Endothelial cell of umbilical vein (primary cell): ENCODE measurements around the gene BCAS3. TPM values are rescaled to one million over a fixed set of nuclear protein-coding genes. Genes with fewer than 3 reads are reported as not detected.

Source experiments
- BruUV-seq: library from RNA; stranded (reverse); fragments of 400-500 nt; replicated peaks from 2 replicates; lab custom pipeline; 2021; lab: Mats Ljungman, UMichigan
- CTCF ChIA-PET: fragments of 300-600, 350-600 bp; sonication (Branson Sonifier 250); formaldehyde crosslinking; loops from one replicate; lab custom pipeline; 2021; ENCODE audit warnings: antibody characterized with exemption, inconsistent platforms; lab: Charles Lee
- POLR2A ChIA-PET: fragments of 300-600, 350-600 bp; sonication (Branson Sonifier 250); formaldehyde crosslinking; loops from one replicate; lab custom pipeline; 2021; ENCODE audit warnings: antibody characterized with exemption, inconsistent platforms; lab: Charles Lee
- DNase-seq: peaks from one replicate; pipeline ENCODE4 v3.0.0-alpha.2; 2011; ENCODE audit warnings: low read depth, low spot score
- FAIRE-seq: peaks from 2 replicates; lab custom pipeline; 2011; peaks lifted over from hg19 to GRCh38; lab: Jason Lieb, UNC
- H2AFZ ChIP-seq: 2 replicates; pipeline ENCODE4 v1.6.0; 2012; ENCODE audit warnings: low read depth, low read length, control low read depth, inconsistent platforms
- H3K27ac ChIP-seq: 2 replicates; pipeline ENCODE4 v1.5.1; 2011; ENCODE audit warnings: low read depth, mild to moderate bottlenecking, control low read depth, low read length, moderate library complexity; ENCODE audit not compliant: insufficient read depth
- H3K27me3 ChIP-seq, 2 experiments: 2 replicates each; pipeline versions ENCODE4 v1.6.0 to v1.6.1; 2011; ENCODE audit warnings: low read length in 2 of 2, mixed read lengths in 1 of 2; ENCODE audit not compliant: control insufficient read depth in 2 of 2, insufficient read depth in 2 of 2
- H3K36me3 ChIP-seq, 2 experiments: 2 replicates in 1 of 2; 3 replicates in 1 of 2; pipeline ENCODE4 v1.5.1; 2011; ENCODE audit warnings: low read length in 2 of 2, mild to moderate bottlenecking in 1 of 2, moderate library complexity in 1 of 2; ENCODE audit not compliant: control insufficient read depth in 2 of 2, insufficient read depth in 2 of 2; ENCODE audit errors: extremely low read depth in 1 of 2
- H3K4me1 ChIP-seq: 3 replicates; pipeline ENCODE4 v1.5.1; 2011; ENCODE audit warnings: mild to moderate bottlenecking, low read length; ENCODE audit not compliant: control insufficient read depth, insufficient read depth; ENCODE audit errors: extremely low read depth
- H3K4me2 ChIP-seq: 2 replicates; pipeline ENCODE4 v1.6.1; 2011; ENCODE audit warnings: low read length, control low read depth, mixed read lengths; ENCODE audit not compliant: insufficient read depth
- H3K4me3 ChIP-seq, 3 experiments: fragments of 200-600 bp in 1 of 3; sonication (generic), shearing (Covaris generic) in 1 of 3; replicated peaks in 1 of 3; 2 replicates each; pipeline ENCODE4 v1.5.1; 2011 to 2016; ENCODE audit warnings: control low read depth in 3 of 3, low read length in 3 of 3, mild to moderate bottlenecking in 2 of 3, inconsistent platforms in 1 of 3, low read depth in 1 of 3, moderate library complexity in 1 of 3; ENCODE audit not compliant: insufficient read depth in 1 of 3
- H3K79me2 ChIP-seq: 2 replicates; pipeline ENCODE4 v1.6.0; 2012; ENCODE audit warnings: low read length, inconsistent platforms; ENCODE audit not compliant: control insufficient read depth, insufficient read depth
- H3K9ac ChIP-seq: replicated peaks from 2 replicates; pipeline ENCODE3; 2011; ENCODE audit warnings: low read length, control low read depth; ENCODE audit not compliant: insufficient read depth; ENCODE audit errors: extremely low read depth
- H3K9me1 ChIP-seq: replicated peaks from 3 replicates; pipeline ENCODE4 v1.6.0; 2011; ENCODE audit warnings: mild to moderate bottlenecking, low read length; ENCODE audit not compliant: control insufficient read depth, insufficient read depth; ENCODE audit errors: extremely low read depth
- H3K9me3 ChIP-seq: replicated peaks from 2 replicates; pipeline ENCODE4 v1.5.1; 2012; ENCODE audit warnings: low read length, inconsistent platforms; ENCODE audit not compliant: control insufficient read depth, insufficient read depth
- H4K20me1 ChIP-seq: replicated peaks from 2 replicates; pipeline ENCODE3; 2011; ENCODE audit warnings: mild to moderate bottlenecking, low read length; ENCODE audit not compliant: control insufficient read depth, insufficient read depth; ENCODE audit errors: extremely low read depth
- EZH2 ChIP-seq: IDR thresholded peaks from 2 replicates; pipeline ENCODE4 v1.6.1; 2012; ENCODE audit warnings: borderline replicate concordance, low read depth, mild to moderate bottlenecking, moderate library complexity, low read length, inconsistent platforms; ENCODE audit not compliant: severe bottlenecking
- FOS ChIP-seq: IDR thresholded peaks from 2 replicates; pipeline ENCODE4 v1.6.1; 2011; ENCODE audit warnings: mild to moderate bottlenecking, low read length, moderate library complexity, borderline replicate concordance; ENCODE audit not compliant: insufficient read depth
- GATA2 ChIP-seq: IDR thresholded peaks from 2 replicates; pipeline ENCODE4 v1.7.0; 2011; ENCODE audit warnings: low read depth, mild to moderate bottlenecking, moderate library complexity, mixed read lengths, low read length; ENCODE audit not compliant: insufficient read length, insufficient read depth
- JUN ChIP-seq: IDR thresholded peaks from 2 replicates; pipeline ENCODE4 v1.6.1; 2011; ENCODE audit warnings: borderline replicate concordance, low read depth; ENCODE audit not compliant: insufficient read length, insufficient read depth
- MYC ChIP-seq: IDR thresholded peaks from one replicate; pipeline ENCODE4 v1.6.1; 2011; ENCODE audit warnings: mild to moderate bottlenecking, low read depth, low read length
- POLR2A ChIP-seq: IDR thresholded peaks from 2 replicates; pipeline ENCODE4 v1.6.1; 2012; ENCODE audit warnings: low read depth, mild to moderate bottlenecking, control low read depth, low read length
- POLR2AphosphoS5 ChIP-seq: IDR thresholded peaks from 2 replicates; pipeline ENCODE4 v1.6.1; 2012; ENCODE audit warnings: low read depth, mild to moderate bottlenecking, control low read depth, low read length, moderate library complexity; ENCODE audit not compliant: insufficient read depth
- dilution Hi-C: fragments of 300-500 bp; cut with MboI; formaldehyde crosslinking; loops from one replicate; pipeline ENCODE4 v1.15.0; 2019; ENCODE audit warnings: low sequenced_read_pairs; ENCODE audit not compliant: extremely low pct_ligation_motif_present
- intact Hi-C: fragments of 100-400 bp; cut with micrococcal nuclease; formaldehyde crosslinking; loops from one replicate; pipeline ENCODE4 v1.10.0; 2022
- polyA plus RNA-seq, 4 experiments: library from polyadenylated mRNA; depleted of rRNA in 3 of 4; stranded (reverse) in 3 of 4; unstranded in 1 of 4; fragments of >200 nt; gene quantifications; 2 replicates each; pipeline versions ENCODE4 v1.2.1 to v1.2.3, GENCODE V29; 2011 to 2012; ENCODE audit warnings: missing spikeins in 1 of 4
- small RNA-seq: library from RNA; depleted of rRNA; stranded (forward); fragments of <200 nt; gene quantifications from one replicate; pipeline ENCODE3, GENCODE V24; 2012; ENCODE audit warnings: low replicate concordance, low read depth; ENCODE audit not compliant: insufficient read depth, insufficient read length
- total RNA-seq: library from RNA; stranded (reverse); gene quantifications from 2 replicates; pipeline ENCODE4 v1.2.3, GENCODE V29; 2021
- TF ChIP-seq, protein P1 (sequence below): IDR thresholded peaks from 2 replicates; pipeline ENCODE4 v1.6.1; 2011; ENCODE audit not compliant: insufficient read depth, insufficient read length
- TF ChIP-seq, protein P2 (sequence below), 2 donors: IDR thresholded peaks; 1 replicate in 1 of 2; 2 replicates in 1 of 2; pipeline ENCODE4 v1.5.1; 2011; ENCODE audit warnings: low read length in 2 of 2, mild to moderate bottlenecking in 2 of 2, moderate library complexity in 2 of 2, control low read depth in 1 of 2, inconsistent platforms in 1 of 2, low read depth in 1 of 2; ENCODE audit not compliant: insufficient read depth in 1 of 2; ENCODE audit errors: extremely low read depth in 1 of 2

Gene BCAS3
- total and polyA plus RNA-seq, 2 donors (not counting 3 experiments of a cell fraction or from before 2014, with no cell fraction given), result 8.2 to 16.0 TPM

DNA sequence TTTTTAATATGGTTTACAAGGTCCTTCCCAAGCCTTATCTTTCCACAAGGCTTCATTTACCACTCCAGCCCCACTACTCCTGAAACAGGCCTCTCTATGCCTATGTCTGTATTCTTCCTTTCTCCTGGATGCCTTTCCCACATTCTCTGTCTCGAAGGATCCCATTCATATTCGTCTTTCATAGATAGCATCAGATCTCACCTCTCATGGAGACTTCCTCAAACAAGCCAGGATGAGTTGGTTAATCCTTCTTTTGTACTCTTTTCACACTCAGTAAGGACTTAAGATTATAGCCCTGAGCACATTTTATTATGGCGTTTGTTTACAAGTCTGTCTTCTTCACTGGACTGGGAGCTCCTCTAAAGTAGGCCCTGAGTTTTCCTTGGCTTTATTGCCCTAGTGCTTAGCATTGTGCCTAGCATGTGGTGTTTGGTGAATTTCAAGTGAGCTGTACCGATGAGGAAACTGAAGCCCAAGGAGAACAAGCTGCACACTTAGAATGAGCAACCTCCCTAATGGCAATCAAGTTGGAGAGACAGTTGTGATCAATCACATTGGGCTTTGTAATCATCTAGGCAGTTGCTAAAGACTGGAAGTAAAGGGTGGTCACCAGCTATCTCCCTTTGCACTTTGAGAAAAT lies 764.6 kb downstream of the BCAS3 start:
- no peak overlapping the region for H3K4me3 ChIP-seq
- TF ChIP-seq JUN, result no peak
- no peak for TF ChIP-seq MYC
- TF ChIP-seq, protein P1, sequence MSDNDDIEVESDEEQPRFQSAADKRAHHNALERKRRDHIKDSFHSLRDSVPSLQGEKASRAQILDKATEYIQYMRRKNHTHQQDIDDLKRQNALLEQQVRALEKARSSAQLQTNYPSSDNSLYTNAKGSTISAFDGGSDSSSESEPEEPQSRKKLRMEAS, result no peak
- no peak for TF ChIP-seq EZH2
- TF ChIP-seq POLR2AphosphoS5, result no peak
- no peak for TF ChIP-seq FOS
- TF ChIP-seq POLR2A, result no peak
- TF ChIP-seq, protein P2, sequence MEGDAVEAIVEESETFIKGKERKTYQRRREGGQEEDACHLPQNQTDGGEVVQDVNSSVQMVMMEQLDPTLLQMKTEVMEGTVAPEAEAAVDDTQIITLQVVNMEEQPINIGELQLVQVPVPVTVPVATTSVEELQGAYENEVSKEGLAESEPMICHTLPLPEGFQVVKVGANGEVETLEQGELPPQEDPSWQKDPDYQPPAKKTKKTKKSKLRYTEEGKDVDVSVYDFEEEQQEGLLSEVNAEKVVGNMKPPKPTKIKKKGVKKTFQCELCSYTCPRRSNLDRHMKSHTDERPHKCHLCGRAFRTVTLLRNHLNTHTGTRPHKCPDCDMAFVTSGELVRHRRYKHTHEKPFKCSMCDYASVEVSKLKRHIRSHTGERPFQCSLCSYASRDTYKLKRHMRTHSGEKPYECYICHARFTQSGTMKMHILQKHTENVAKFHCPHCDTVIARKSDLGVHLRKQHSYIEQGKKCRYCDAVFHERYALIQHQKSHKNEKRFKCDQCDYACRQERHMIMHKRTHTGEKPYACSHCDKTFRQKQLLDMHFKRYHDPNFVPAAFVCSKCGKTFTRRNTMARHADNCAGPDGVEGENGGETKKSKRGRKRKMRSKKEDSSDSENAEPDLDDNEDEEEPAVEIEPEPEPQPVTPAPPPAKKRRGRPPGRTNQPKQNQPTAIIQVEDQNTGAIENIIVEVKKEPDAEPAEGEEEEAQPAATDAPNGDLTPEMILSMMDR (IDR thresholded peaks at IDR 0.05; ENCODE audit: extremely low read depth in 1 of 2, insufficient read depth in 1 of 2, low read depth in 1 of 2, low read length in 2 of 2), result no peak
- TF ChIP-seq GATA2, result no peak
- BruUV-seq, result no TSS peak
- peaks cover 12 to 19% of the 10 kb centered on the region in 2 experiments for H3K27me3 ChIP-seq
- no peak overlapping the region for H3K9ac ChIP-seq
- dilution Hi-C loops (no loop called here), intact Hi-C loops (no loop called here)
- POLR2A ChIA-PET, result no interaction called here
- no peaks in the 10 kb centered on the region for H3K36me3 ChIP-seq
- no peaks in the 10 kb centered on the region for H3K4me1 ChIP-seq
- CTCF ChIA-PET, result interaction anchor here (0.8 to 1.3 kb wide), 2 partner anchors 25 kb away, joined by 3 read pairs; no protein-coding TSS in a partner anchor
- no peak for FAIRE-seq
- H3K9me1 ChIP-seq, result no peaks in the 10 kb centered on the region
- no peak overlapping the region for H3K27ac ChIP-seq
- no peak overlapping the region for H2AFZ ChIP-seq
- H3K9me3 ChIP-seq, result no peaks in the 10 kb centered on the region
- DNase-seq, result no peak
- no peaks in the 10 kb centered on the region for H4K20me1 ChIP-seq
- no peak overlapping the region for H3K4me2 ChIP-seq
- H3K79me2 ChIP-seq, result no peaks in the 10 kb centered on the region

Small RNAs within 50 kb of the gene (small RNA-seq; reads per million reads assigned to genes)
- gene RF00019, result not detected
- gene RN7SL448P, result not detected
- not detected for gene RN7SL606P
- not detected for gene RNU6-623P

Other genes with a start within 250 kb of the BCAS3 start
- 42.0 and 49.1 TPM in 2 replicates for gene APPBP2, start 151.6 kb upstream of the BCAS3 start, total RNA-seq
- 6.3 and 8.4 TPM in 2 replicates for gene APPBP2, start 151.6 kb upstream of the BCAS3 start, polyA plus RNA-seq
- 18.6 and 19.0 TPM in 2 replicates for gene PPM1D, start 77.7 kb upstream of the BCAS3 start, total RNA-seq
- 7.0 and 7.9 TPM in 2 replicates for gene PPM1D, start 77.7 kb upstream of the BCAS3 start, polyA plus RNA-seq